HG03571 (cell line): ENCODE results near the gene ALAS1.
"Not testable (repeated sequence)": the region's sequence is repeated elsewhere in the genome, so short reads cannot be mapped to it uniquely, and the experiment has no call there.

Experiments used
- ATAC-seq: cut with Tn5 transposase; IDR thresholded peaks from one replicate; pipeline ENCODE4 v1.9.1; 2021; ENCODE audit not compliant: unreplicated experiment

The ALAS1 gene

DNA sequence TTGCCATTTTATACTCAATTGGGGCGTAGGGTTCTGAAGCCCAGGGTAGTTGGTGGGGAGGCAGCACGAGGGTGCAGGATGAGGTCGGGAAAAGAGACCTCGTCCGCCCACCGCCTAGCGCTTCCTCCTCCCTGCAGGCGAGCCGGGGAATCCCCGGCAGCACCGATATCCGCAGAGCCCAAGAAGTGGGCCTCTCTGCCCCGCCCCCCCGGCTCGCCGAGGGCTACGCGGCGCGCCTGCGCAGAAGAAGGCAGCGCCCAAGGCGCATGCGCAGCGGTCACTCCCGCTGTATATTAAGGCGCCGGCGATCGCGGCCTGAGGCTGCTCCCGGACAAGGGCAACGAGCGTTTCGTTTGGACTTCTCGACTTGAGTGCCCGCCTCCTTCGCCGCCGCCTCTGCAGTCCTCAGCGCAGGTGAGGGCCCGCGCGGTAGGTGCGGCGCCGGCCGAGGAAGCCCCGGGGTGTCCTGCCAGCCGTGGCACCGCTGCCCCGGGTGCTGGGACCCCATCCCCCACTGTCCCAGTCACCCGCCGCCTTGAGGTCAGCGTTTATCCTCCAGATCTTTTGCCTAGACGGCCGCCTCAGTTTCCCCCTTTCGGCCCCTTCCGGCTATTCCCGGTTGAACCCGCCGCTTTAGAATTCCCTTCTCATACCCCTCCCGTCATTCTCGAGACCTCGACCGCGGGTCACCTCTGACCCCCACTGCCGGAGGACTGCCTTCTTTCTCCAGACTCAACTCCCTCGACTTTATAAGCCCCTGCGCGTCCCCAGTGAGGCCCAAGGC lies at the start of gene ALAS1:
ALAS1 (plus strand) TSS at position 319 of the 784 bp plus-strand sequence. CDS start 1,082 bp downstream, outside the sequence.
- peak; percentile 74 for ATAC-seq

DNA sequence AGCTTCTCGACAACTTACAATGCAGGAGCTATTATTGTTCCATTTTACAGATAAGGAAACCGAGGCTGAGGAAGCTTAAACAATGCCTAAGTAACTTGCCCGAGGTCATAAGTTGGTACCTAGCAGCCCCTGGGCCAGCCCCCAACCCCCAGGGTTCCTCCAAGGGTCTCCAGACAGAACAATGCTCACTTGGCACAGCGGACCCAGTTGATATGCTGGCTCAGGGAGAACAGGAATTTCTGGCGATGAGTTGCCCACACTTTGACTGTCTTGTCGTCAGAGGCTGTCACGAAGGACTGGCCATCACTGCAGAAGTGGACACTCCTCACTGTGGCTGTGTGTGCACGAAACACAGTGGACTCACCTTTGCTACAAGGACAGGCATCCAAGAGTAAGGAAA lies 48.9 kb upstream of the ALAS1 start:
- ATAC-seq, result no peak

DNA sequence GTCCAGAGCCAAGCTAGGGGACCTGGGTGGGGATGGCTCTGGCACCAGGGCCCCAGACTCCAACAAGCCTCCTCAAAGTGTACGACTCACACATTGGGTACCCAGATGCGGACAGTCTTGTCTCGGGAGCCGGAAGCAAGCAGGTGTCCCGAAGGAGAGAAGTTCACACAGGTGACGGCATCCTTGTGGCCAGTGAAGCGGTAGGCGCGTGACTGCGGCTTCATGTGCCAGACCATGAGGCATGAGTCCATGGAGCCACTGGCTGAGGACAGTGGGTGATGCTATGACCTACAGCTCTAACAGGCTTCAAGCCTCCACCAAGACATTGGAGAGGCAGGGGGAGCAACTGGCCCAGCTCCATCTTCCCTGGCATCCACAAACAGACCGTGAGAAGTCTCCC lies 48.2 kb upstream of the ALAS1 start:
- no peak for ATAC-seq

DNA sequence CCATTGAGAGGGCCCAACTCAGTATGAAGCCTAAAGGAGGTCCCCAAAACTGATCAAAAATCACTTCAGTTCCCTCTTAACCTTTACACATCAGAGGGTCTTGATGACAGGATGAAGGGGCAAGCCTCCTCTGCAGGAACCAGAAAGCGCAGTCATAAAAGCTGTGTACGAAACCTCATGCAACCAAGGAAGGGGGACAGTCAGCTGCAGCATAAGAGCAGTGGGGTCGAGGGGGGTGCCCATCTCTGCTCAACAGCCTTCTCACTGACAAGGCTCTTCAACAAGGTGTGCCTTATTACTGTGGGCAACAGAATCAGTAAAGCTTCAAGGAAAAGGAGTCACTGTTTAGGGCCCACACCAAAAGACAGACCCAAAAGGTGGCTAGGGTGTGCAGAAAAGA lies 47.6 kb upstream of the ALAS1 start:
- ATAC-seq, result no peak

DNA sequence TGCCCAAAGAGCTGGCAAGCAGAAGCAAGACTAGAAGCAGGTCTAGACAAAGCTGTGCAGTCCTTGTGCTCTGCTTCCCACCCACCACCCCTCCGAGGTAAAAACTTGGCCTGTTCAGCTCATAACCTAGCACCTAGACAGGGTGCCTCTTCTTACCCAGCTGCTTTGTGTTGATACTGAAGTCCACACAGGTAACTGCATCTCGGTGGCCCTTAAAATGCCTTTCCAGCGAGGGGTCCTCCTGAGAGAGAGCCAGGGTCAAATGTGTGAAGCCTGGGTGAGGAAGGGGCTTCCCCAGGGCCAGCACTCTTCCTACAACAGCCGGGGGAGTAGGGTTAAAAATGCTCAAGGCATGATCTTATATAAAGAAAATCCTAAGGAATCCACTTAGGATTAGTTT lies 47.1 kb upstream of the ALAS1 start:
- ATAC-seq, result no peak

DNA sequence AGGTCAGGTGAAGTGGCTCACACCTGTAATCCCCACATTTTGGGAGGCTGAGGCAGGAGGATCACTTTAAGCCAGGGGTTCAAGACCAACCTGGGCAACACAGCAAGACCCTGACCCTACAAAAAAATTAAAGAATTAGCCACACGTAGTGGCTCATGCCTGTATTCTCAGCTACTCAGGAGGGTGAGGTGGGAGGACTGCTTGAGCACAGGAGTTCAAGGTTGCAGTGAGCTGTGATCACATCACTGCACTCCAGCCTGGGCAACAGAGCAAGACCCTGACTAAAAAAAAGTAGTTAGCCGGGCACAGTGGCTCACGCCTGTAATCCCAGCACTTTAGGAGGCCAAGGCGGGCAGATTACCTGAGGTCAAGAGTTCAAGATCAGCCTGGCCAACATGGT lies 46.0 kb upstream of the ALAS1 start:
- ATAC-seq, result not testable (repeated sequence)

DNA sequence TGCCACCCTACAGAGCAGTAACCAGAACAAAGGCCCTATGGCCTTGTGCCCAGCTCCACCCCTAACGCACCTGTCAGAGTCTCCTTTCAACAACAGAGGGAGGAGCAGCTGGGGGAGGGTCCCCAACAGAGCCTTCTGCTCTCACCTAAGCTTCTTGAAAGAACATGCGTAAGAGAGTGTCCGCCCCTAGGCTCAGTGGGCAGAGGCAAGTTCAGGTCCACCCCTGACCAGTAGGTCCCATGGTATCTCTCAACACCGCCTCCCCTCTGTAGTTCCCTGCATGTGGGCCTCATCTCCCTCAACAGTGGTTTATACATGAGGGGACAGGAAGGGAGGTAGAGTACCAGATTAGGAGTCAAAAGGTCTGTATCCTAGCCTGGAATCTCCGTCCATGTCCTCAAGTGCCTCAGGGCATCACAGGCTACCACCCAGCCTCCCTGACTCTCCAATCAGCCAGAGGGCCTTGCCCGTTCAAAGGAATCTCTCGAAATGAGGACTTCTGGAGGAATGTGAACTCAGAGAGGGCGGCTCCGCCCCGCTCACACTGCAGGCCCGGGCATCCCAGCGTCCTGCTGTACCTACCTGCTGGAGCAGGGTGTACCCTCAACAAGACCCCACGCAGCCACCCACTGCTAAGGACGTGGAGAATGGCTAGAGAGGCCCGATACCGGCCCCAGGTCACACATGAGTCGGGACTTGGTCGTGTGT lies 44.4 kb upstream of the ALAS1 start:
- ATAC-seq, result peak; percentile 13

DNA sequence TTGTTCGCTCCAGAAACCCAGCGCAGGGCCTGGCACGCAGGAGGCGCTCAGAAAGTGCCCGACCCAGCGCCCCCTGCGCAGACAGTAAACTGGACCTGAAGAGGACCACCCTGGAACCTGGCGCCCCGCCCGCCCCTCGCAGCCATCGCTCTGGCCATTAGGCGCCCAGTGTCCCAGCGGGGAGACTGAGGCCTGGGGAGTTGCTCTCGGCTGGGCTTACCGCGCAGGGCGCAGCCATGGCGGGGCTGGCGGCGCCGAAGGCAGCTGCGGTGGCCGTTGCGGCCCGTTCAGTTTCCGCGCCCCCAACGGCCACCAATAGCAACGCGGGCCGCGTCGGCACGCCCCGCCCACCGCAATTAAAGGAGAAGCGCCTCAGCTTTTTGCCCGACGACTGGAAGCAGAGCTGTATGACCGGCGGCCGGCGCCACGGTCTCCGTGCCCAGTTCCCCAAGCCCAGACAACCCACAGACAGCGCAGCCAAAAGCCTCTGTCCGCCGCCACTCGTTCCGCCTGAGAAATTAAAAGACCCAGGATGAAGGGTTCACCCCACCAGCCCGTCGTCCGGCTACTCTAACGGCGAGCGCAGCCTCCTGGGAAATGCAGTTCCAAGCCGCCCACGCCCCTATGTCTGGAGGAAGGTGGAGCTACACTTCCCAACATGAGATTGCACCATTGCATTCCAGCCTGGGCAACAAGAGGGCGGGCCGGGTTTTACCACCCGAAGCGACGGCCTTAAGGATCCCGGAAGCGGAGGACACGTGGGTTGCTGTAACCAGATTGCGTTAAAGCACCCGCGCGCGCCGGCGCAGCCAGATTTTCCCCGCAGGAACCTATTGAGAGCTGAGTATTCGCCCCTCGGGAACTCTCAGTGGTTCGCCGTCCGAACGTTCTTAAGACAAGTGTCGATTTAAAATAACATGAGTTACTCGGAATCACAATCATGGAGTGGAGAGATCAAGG lies 43.5 kb upstream of the ALAS1 start, which contains the start of gene POC1A:
POC1A (minus strand) TSS at position 289 of the 960 bp plus-strand sequence; CDS start at position 238, 51 bp downstream.
- ATAC-seq, result peak; percentile 74

DNA sequence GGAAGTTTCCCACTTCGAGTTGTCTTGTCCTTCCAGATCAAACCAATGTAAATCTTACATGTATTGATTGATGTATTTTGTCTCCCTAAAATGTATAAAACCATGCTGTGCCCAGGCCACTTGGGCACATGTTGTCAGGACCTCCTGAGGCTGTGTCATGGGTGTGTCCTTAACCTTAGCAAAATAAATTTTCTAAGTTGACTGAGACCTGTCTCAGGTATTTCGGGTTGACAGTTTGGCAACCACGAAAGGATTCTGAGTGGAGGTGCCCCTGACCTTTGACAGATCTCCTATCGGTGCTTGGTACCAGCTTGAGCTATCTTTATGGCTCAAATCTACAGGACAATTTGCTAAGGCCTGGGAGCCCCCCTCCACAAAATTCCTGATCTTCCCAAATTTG lies 42.0 kb upstream of the ALAS1 start:
- no peak for ATAC-seq

DNA sequence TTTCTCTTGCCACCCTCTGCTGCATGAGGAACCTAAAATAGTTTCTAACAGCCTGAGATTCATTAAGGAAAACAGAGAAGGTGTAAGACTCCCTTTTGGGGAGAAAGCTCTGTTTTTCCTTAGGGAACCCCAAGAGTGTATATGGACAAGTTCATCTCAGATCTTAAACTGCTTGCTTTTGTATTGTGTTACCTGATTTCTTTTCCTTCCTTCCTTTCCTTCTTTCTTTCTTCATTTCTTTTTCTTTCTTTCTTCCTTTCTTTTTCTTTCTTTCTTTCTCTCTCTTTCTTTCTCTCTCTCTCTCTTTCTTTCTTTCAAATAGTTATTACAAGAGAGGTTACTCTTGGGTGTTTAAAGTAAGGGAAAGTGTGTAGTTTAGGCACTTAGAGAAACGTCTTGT lies 38.5 kb upstream of the ALAS1 start:
- ATAC-seq, result no peak

DNA sequence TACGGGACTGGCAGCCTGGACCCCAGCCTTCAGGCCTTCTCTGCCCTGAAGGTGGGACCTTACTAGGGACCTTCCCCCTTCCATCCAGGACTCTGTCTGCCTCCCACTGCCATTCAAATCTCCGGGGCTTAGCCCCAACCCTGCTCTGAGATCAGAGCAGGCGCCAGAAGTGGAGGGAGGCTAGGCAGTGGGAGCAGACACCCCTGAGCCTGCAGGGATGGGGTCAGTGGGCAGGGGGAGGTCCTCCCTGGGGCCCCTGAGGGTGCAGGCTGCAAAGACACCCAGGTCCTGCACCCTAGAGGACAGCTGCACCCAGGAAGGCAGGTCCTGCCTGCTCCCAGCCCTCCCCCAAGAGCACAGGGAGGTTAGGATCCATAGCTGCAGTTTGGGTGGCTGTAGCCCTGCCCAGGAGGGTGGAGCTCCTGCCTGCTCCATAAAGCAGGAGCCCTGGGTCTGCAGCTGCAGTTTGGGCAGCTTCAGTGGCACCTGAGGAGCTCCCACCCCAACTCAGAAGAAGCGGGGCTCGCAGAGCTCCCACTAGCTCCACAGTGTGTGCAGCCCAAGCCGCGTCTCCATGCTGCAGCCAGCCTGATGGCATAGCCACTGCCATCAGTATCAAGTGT lies 35.6 kb upstream of the ALAS1 start:
- no peak for ATAC-seq

DNA sequence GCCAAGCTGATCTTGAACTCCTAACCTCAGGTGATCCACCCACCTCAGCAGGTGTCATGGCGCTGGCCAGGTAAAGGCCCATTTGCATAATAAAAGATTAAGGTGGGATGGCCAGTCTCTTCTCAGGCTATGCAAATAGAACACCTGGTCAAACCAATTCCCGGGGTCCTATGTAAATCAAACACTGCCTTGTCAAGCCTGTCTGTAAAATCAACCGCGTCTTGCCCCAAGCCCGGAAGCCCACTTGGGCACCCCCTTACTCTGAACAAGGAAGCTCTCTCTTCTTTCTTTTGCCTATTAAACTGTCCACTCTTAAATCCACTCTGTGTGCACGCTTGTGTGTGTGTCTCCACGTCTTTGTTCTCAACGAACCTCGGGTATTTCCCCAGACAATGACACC lies 30.7 kb upstream of the ALAS1 start:
- no peak for ATAC-seq

DNA sequence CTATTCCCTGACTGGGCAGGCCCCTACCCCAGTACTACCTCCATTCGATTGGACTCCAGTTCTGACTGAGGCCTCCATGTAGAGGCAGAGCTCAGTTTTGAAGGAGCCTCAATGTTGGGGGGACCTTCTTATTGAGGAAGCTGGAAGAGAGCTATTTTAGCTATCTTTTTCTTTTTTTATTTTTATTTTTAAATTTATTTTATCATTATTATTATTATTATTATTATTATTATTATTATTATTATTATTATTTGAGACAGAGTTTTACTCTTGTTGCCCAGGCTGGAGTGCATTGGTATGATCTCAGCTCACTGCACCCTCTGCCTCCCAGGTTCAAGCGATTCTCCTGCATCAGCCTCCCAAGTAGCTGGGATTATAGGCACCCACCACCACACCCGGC lies 27.7 kb upstream of the ALAS1 start:
- not testable (repeated sequence) for ATAC-seq

DNA sequence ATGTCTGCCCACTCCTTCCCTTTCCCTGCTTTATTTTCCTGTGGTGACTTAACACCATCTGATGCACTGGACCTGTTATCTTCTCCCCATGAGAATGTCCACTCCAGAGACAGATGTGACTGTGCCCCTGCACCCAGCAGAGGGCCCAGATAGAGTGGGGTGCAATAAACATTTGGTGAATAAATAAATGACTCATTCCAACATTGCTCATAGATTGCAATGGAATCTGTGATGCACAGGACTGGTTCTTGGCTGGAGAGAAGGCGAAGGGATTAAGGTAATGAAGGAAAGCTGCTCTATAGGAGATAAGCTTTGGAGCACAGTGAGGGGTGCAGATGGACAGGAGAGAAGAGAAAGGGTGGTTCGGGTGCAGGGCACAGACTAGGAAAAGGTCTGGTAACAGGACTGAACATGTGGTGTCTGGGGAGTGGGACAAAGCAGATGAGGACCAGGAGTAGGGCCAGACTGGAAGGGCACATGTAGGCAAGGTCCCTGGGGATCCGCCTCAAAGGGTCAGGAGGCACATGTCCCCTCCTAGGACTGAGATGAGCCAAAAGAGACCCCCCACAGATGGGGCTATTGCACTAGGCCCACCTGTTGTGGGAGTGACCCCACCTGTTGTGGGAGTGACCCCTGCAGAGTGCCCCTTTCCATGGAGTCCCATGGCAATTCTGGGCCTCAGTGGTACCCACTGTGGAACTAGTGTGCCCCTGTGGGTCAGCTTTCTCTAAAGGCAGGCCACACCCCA lies 26.3 kb upstream of the ALAS1 start:
- no peak for ATAC-seq

DNA sequence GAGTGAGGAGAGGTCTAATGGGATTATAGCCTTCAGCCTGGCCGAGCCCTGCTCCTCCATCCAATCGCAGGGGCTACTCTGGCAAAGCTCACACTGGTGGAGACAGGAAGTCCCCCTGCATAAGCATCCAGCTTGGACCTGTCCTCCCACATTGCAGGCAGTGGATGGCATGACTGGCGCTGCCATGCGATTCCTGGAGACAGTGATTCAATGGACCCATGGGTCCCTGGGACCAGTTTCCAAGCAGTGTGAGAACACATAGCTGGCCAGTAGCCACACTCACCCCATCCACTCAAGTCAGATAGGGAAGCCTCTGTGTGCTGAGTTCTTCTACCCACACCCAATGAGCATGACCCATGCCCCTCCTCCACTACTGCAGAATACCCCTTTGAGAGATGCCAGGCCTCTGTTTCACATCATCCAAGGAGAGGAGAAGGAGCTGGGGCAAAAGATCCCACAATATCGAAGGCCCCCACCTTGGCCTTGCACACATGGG lies 25.6 kb upstream of the ALAS1 start:
- no peak for ATAC-seq

DNA sequence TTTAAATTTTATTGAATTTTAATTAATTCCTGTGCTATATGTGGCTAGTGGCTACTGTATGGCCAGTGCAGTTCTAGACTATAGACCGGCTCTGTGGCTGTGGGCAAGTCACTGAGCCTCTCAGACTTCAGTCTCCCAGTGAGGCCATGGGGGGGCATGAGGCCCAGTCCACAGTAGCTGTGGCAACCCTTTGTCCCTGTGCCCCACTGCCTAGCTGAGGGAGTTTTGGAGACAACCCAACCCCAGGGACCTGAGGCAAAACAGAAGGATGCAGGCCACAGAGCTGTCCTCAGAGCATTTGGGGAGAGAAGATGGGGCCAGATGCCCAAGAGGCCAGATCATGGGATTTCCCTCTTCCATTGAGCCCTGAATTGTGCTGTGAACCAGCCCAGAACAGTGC lies 24.9 kb upstream of the ALAS1 start:
- no peak for ATAC-seq

DNA sequence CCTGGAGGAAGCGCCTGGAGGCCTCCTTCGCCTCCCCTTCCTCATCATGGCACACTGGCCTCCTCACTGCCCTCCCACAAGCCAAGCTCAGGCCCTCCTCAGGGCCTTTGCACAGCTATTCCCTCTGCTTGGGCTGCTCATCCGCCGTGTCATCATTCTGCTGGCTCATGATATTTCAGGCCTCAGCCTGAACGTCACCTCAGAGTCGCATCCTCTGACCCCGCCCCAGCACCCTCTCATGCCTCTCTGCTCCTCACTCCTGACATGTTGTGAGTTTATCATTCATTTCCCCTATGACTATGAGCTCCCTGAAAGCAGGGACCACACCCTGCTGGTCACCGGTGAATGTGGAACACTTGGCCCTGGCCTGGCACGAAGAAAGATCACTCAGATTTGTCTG lies 23.1 kb upstream of the ALAS1 start:
- ATAC-seq, result no peak

DNA sequence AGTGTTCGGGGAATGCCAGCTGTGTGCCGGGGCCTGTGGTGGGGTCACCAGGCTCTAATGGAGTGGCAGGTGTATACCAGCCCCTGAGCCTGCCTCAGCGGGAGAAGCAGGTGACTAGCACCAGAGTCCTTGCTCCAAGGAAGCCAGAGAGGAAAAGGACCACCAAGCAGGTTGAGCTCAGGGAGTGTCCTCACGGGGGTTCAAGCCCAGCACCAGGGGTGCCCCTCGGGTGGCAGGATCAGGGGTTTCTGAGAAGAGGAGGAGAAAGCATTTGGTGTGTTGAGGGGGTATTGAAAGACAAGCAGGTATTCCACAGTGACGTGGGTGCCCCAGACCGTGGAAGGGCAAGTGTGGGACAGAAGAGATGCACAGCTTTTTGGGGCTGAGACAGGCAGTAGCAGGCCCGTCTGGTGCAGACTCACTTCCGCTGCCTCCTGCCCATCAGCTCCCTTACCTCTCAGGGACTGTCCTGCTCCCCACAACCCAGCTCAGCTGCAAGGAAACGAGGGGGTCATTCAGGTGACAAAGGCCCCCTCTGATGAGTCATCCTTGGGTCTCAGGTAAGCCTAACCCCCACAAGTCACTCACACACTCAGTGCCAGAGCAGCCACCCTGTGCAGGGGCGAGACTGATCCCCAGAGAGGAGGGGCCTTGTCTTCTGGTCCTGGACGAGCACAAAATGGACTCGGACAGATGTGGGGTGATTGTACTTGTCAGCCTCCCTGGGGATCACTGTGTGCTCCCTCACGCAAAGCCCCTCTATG lies 22.4 kb upstream of the ALAS1 start:
- no peak for ATAC-seq

DNA sequence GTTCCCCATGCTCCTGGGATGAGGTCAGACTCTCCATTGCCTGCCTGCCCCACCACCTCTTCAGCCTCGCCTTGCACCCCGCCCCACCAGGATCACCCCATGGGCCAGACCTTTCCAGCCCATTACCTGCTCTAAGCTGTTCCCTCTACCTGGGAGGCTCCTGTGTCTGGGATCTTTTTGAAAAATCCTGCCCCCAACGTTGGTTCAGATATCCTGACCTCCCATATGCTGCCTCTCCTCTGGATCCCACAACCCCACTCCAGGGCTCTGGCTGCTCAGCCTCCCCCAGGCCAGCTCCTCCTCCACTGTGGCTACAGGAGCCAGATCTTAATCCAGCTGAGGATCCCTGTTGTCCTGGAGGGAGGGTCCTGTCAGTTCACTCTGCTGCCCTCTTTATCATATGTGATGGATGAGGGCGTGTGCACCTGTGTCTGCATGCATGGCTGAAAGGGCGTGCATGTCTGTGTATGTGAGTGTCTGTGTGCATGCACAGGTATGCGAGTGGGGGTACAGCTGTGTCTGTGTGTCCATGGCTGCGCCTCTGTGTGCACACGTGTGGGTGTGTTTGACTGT lies 21.7 kb upstream of the ALAS1 start:
- no peak for ATAC-seq
